GM18870 (cell line): ENCODE results near the gene GULP1.
"Not testable (repeated sequence)": the region's sequence is repeated elsewhere in the genome, so short reads cannot be mapped to it uniquely, and the experiment has no call there.

ENCODE experiments used
- ATAC-seq: cut with Tn5 transposase; IDR thresholded peaks from one replicate; pipeline ENCODE4 v1.9.1; 2021; ENCODE audit warnings: moderate library complexity; ENCODE audit not compliant: unreplicated experiment

Gene GULP1

GRCh38 chr2:188291617-188292347 lies at the start of gene GULP1:
TSS of gene GULP1 (plus strand) at chr2:188291874. CDS start at chr2:188477703, 185,829 bp downstream.
- ATAC-seq: no peak

DNA sequence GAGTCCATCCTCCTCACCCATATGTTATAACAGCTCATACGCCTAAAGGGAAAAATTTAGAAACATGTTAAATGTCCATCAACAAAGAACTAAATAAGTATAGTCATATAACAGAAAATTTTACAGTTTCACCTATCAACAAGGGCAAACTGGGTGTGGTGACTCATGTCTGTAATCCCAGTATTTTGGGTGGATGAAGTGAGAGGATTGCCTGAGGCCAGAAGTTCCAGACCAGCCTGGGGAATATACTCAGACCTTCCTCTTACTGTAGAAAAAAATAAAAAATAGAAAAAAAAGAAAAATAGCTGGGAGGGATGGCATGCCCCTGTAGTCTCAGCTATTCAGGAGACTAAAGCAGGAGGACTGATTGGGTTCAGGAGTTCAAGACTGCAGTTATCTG lies 48.3 kb upstream of the GULP1 start:
- ATAC-seq: no peak

GRCh38 chr2:188244383-188244782 lies 47.3 kb upstream of the GULP1 start:
- ATAC-seq: no peak

DNA sequence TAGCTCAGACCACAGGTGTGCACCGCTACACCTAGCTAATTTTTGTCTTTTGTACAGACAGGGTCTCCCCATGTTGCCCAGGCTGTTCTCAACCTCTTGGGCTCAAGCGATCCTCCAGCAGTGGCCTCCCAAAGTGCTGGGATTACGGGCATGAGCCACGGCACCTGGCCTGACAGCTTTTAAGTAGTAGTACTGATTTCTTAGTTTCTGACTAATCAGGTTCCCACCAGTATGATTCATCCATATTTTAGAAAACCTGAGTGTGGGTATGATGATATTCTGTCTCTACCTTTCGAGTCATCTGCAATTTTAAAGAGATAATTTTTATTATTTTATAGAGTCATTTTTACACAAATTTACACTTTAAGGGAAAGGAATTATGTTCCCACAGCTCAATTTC lies 46.4 kb upstream of the GULP1 start:
- ATAC-seq: no peak

DNA sequence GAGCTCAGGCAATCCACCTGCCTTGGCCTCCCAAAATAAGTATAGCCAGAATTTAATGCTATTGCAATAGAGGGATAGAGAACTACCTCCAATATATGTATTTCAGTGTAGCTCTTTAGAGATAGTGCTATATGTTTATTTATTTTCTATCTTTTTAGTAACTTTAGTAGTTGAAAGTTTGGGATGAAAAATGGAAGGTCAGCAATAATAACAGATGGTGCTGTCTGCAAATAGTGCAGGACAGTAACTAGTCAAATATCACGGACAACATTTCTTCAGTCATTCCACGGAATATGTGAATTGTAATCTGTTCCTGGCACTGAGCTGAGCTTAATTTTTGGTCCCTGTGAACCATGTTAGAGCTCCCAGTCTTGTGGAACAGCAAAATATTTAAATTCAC lies 43.2 kb upstream of the GULP1 start:
- ATAC-seq: no peak

DNA sequence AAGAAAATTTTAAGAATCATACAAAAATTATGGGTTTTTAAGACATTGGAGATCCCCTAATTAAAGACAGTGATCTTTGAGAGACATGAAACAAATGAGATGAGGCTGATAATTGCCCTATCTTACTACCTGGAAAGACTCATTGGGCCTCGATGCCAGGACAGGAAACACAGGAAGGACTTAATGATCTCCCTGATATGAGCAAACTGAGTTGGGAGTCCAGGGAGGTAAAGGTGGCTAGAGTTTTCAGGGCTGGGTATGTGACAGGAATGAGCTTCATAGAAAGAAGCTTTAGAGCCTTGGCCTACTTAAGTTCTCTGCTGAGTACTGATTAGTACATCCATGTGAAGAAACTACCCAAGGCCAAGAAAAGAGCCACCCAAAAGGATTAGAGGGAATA lies 40.6 kb upstream of the GULP1 start:
- no peak for ATAC-seq

GRCh38 chr2:188256420-188256819 lies 35.3 kb upstream of the GULP1 start:
- no peak for ATAC-seq

DNA sequence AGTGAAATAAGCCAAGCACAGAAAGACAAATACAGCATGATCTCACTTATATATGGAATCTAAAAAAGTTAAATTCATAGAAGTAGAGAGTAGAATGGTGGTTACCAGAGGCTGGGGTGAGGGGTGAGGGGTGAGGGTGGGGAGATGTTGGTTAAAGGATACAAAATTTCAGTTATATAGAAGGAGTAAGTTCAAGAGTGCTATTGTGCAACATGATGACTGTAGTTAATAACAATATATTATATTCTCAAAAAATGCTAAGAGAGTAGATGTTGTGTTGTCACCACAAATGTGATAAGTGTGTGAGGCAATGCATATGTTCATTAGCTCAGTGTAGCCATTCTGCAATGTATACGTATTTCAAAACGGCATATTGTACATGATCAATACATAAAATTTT lies 26.4 kb upstream of the GULP1 start:
- ATAC-seq: no peak

DNA sequence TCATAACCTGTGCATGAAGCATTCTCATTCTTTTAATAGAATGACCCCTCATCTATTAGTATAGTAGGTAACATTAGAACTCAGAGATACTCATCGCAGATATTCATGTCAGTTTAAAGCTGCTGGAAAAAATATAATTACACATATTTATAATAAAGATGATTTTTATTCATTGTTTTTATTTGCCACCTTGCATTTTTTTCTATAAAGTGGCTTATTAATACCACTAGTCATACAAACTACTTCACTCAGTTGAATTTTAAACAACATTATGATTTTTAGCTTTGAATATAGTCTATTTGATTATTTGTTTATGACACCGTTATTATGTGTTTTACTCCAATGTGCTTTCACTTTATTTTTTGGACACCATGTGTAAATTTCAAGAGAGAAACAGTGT lies 23.9 kb upstream of the GULP1 start:
- no peak for ATAC-seq

- ATAC-seq: no peak
Observed at GRCh38 chr2:188269004-188269403, 22.7 kb upstream of the GULP1 start.

GRCh38 chr2:188272121-188272520 lies 19.6 kb upstream of the GULP1 start:
- no peak for ATAC-seq

DNA sequence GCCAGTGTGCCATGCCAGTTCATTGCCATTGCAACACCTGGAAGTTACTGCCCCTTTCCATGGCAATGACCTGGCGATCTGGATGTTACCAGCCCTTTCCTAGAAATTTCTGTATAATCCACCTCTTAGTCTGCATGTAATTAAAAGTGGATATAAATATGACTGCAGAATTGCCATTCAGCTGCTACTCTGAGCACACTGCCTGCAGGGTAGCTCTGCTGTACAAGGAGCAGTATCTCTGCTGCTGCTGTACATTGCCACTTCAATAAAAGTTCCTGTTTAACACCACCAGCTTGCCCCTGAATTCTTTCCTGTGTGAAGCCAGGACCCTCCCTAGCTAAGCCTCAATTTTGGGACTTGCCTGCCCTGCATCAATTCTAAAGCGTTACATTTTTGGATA lies 17.4 kb upstream of the GULP1 start:
- ATAC-seq: no peak

DNA sequence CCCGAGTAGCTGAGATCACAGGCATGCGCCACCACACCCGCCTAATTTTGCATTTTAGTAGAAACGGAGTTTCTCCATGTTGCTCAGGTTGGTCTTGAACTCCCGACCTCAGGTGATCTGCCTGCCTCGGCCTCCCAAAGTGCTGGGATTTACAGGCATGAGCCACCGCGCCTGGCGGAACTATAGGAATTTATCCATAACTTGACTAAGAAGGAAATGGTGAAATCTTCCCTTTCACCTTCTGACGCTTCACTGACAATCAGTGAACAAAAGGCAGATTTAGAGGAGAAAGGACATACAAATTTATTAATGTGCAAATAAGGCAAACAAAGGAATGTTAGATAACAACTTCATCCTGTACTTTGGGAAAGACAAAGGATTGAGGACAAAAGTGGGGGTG lies 15.4 kb upstream of the GULP1 start:
- no peak for ATAC-seq

- no peak for ATAC-seq
Observed at GRCh38 chr2:188277786-188278185, 13.9 kb upstream of the GULP1 start.

DNA sequence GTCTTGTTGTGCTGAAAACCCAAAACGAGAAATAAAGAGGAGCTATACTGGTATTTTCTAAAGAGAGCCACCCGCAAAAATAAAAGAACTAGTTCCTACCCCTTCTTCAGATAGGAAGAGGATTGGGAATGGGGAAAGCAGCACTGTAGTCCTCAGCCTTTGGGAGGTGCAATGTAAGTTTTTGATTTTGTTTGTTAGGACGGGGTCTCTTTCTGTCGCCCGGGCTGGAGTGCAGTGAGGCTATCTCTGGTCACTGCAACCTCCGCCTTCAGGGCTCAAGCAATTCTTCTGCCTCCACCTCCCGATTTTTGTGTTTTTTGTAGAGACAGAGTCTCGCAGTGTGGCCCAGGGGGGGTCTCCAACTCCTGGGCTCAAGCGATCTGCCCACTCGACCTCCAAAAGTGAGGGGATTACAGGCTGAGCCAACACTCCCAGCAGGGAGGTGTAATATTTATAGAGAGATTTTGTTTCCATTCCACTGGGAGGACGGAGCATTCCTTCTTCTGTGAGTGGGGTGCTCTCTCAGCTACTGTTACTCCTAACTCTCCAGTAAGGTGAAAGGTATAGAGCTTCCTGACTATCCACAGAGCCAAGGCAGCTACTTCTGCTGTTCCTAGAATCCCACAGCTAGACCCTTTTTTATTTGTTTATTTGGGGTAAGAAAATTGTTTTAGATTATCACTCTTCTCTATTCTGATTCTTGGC lies 13.1 kb upstream of the GULP1 start:
- no peak for ATAC-seq

DNA sequence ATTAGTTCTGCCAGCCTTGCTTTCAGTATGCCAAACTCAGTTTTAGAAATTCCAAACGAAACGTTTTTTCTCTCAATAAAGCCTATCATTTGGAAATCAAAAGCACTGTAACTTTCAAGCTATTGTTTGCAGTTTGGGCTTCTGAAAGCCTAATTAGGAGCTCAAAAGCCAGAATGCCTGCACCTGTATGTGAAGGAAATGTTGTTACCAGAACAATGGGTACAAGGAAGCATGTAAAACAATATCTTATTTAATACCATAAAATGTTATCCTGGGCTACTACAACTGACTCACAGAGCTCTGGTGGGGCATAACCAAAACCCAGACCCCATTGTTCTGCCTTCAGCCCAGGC lies 12.6 kb upstream of the GULP1 start:
- ATAC-seq: no peak

- ATAC-seq: no peak
Observed at GRCh38 chr2:188280811-188281222, 10.9 kb upstream of the GULP1 start.

DNA sequence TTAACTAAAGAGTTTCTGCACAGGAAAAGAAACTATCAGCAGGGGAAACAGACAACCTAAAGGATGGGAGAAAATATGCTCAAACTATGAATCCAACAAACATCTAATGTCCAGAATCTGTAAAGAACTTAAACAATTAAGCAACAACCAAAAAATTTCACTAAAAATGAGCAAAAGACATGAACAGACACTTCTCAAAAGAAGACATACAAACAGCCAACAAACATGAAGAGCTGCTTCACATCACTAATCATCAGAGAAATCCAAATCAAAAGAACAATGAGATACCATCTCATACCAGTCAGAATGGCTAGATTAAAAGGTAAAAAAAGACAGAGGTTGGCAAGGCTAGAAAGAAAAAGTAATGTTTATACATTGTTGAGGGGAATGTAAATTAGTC lies 8.8 kb upstream of the GULP1 start:
- ATAC-seq: no peak

- ATAC-seq: not testable (repeated sequence)
Observed at GRCh38 chr2:188284251-188284650, 7.4 kb upstream of the GULP1 start.

GRCh38 chr2:188285049-188285448 lies 6.6 kb upstream of the GULP1 start:
- ATAC-seq: no peak

DNA sequence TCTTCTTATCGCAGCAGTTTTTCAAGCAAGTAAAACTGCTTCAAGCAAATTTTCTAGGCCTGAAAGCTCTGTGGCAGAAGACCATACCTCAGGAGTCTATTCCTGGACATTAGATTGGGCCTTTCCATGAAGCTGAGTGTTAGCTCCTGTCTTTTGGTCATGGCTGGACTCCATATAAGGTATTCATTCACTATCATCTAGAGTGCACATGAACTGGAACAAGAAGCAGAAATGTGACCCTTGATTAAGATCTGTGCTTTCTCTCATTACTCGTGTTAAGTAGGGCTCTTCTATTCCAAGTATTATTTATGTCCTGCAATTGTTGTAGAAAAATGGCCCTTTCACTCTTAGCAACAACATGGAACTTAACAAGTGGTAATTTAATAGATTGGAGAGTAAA lies 5.9 kb upstream of the GULP1 start:
- ATAC-seq: no peak

DNA sequence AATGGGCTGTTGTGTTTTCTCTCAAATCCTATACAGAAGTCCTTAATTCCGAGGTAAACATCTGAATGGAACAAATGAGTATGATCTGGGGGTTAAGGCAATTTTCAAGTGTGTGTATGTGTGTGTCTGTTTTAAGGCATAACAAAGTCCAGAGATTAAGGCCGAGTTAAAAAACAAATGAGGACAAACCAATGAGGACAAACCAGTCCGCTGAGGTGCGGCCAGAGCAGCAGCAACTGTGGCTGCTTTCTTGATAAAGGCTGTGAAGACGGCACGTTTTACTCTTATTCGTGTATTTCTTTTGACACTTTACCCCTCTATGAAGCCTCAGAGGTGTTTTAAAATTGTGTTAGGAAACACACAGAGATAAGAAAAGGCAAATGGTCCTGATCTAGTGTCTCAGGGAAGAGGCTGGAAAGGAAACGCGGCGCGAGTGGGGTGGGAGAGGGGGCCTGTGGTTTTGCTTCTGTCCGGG lies 495 bp upstream of the GULP1 start:
- ATAC-seq: no peak
